ENCODE data around the gene MAD1L1.

MAD1L1 gene

DNA sequence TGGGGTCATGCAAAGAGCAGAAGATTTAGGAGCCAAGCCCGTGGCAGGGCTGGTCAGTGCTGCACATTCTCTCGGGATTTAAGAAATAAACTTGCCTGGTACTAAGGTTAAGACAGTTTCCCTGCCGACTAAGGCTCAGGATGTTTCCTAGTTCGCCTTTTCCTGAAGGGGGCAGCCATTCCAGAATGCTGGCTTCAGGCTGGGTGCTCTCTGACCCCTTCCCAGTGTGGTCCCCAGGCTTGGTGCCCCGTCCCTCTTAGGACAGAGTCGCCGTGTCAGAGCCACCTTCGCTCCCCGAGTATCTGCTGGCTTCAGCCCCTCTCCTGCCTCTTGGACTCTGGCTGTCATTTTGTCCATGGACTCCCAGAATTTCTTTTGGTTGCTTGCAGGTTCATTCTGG, 445.5 kb downstream of the MAD1L1 start:
- DNase-seq (ENCODE audit: low read depth): no peak

DNA sequence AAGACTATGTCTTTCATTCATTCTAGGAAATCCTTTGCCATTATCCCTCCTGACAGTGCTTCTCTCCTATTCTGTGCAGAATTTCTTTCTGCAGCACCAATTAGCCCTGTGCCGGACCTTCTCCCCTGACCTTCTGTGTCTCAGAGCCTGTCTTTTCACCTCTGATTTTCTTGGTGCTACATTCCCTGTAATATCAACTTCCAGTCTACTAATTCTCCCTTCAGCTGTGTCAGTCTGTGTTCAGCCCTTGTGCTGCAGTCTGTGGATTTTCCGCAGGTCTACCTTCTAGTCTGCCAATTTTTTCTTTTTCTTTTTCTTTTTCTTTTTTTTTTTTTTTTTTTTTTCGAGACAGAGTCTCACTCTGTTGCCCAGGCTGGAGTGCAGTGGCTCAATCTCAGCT, 446.9 kb downstream of the MAD1L1 start:
- no peak for DNase-seq (ENCODE audit: low read depth)

- DNase-seq (ENCODE audit: low read depth): no peak
Observed at GRCh38 chr7:1781369-1781768, 451.4 kb downstream of the MAD1L1 start.

- no peak for DNase-seq (ENCODE audit: low read depth)
Observed at GRCh38 chr7:1779445-1779844, 453.3 kb downstream of the MAD1L1 start.

GRCh38 chr7:1777122-1777521, 455.6 kb downstream of the MAD1L1 start:
- DNase-seq (ENCODE audit: low read depth): no peak

- DNase-seq (ENCODE audit: low read depth): no peak
Observed at GRCh38 chr7:1775389-1775788, 457.4 kb downstream of the MAD1L1 start.

GRCh38 chr7:1770331-1770730, 462.4 kb downstream of the MAD1L1 start:
- no peak for DNase-seq (ENCODE audit: low read depth)

- no peak for DNase-seq (ENCODE audit: low read depth)
Observed at GRCh38 chr7:1769286-1770200, 463.2 kb downstream of the MAD1L1 start.

- DNase-seq (ENCODE audit: low read depth): no peak
Observed at GRCh38 chr7:1768832-1769231, 463.9 kb downstream of the MAD1L1 start.

GRCh38 chr7:1767524-1767923, 465.2 kb downstream of the MAD1L1 start:
- no peak for DNase-seq (ENCODE audit: low read depth)
